Measurements from ENCODE around the gene CPNE5. TPM values are rescaled to one million over a fixed set of nuclear protein-coding genes. Genes with fewer than 3 reads are reported as not detected.

CPNE5 gene
- total RNA-seq, 2 experiments from 2014 or later, result 0.19 to 0.28 TPM

GRCh38 chr6:36739947-36740817, 99.1 kb downstream of the CPNE5 start:
- Mint-ChIP-seq H3K9me3 (no peaks in the 10 kb centered on the region), H3K36me3 (ENCODE audit: low read depth) (no peaks in the 10 kb centered on the region), H3K27ac (no peak overlapping the region), H3K4me1 (ENCODE audit: low read depth) (peaks cover under 1% of the 10 kb centered on the region), H3K4me3 (no peak overlapping the region), H3K27me3 (no peaks in the 10 kb centered on the region)
- no peak for DNase-seq
- peaks cover 26% of the 10 kb centered on the region for H3K4me1 ChIP-seq (ENCODE audit: insufficient read depth, low read length)
- H3K27ac ChIP-seq (ENCODE audit: low read depth in 1 of 2, low read length in 2 of 2), result no peak overlapping the region
- no peak for TF ChIP-seq CTCF (IDR thresholded peaks at IDR 0.05)
- CTCF ChIA-PET, result no interaction called here
- H3K9me3 ChIP-seq (ENCODE audit: control insufficient read depth in 1 of 2, insufficient read depth in 1 of 2, low read length in 2 of 2), result no peaks in the 10 kb centered on the region
- H3K27me3 ChIP-seq (ENCODE audit: control insufficient read depth in 1 of 2, insufficient read depth in 2 of 2, low read length in 2 of 2), result no peaks in the 10 kb centered on the region
- no peaks in the 10 kb centered on the region for H3K36me3 ChIP-seq (ENCODE audit: insufficient read depth, low read length)
- POLR2A ChIA-PET, result no interaction called here
- ATAC-seq (ENCODE audit: poor library complexity), result no peak
- no peak overlapping the region for H3K4me3 ChIP-seq (ENCODE audit: low read length)
- intact Hi-C loops (cut with DNase I, micrococcal nuclease), result no loop called here

- H3K4me1 Mint-ChIP-seq (ENCODE audit: low read depth), result peaks cover 6% of the 10 kb centered on the region
- DNase-seq (no peak), ATAC-seq (ENCODE audit: poor library complexity) (no peak)
- H3K36me3 Mint-ChIP-seq (ENCODE audit: low read depth), result no peaks in the 10 kb centered on the region
- H3K9me3 ChIP-seq (ENCODE audit: control insufficient read depth in 1 of 2, insufficient read depth in 1 of 2, low read length in 2 of 2), result no peaks in the 10 kb centered on the region
- H3K4me3 ChIP-seq (ENCODE audit: low read length), result no peak overlapping the region
- intact Hi-C loops (cut with DNase I, micrococcal nuclease), result no loop called here
- TF ChIP-seq CTCF (IDR thresholded peaks at IDR 0.05), result no peak
- H3K4me3 Mint-ChIP-seq, result no peak overlapping the region
- H3K36me3 ChIP-seq (ENCODE audit: insufficient read depth, low read length), result no peaks in the 10 kb centered on the region
- peaks cover 18% of the 10 kb centered on the region for H3K4me1 ChIP-seq (ENCODE audit: insufficient read depth, low read length)
- H3K27me3 ChIP-seq (ENCODE audit: control insufficient read depth in 1 of 2, insufficient read depth in 2 of 2, low read length in 2 of 2), result no peaks in the 10 kb centered on the region
- CTCF ChIA-PET, result no interaction called here
- no peak overlapping the region for H3K27ac ChIP-seq (ENCODE audit: low read depth in 1 of 2, low read length in 2 of 2)
- H3K27ac Mint-ChIP-seq, result no peak overlapping the region
- H3K27me3 Mint-ChIP-seq, result no peaks in the 10 kb centered on the region
- POLR2A ChIA-PET, result no interaction called here
- H3K9me3 Mint-ChIP-seq, result no peaks in the 10 kb centered on the region
Measured at GRCh38 chr6:36738108-36738507, 101.1 kb downstream of the CPNE5 start.

- H3K4me1 ChIP-seq (ENCODE audit: insufficient read depth, low read length), result peaks cover 17% of the 10 kb centered on the region
- no peaks in the 10 kb centered on the region for H3K9me3 Mint-ChIP-seq
- no peak overlapping the region for H3K27ac Mint-ChIP-seq
- H3K27me3 ChIP-seq (ENCODE audit: control insufficient read depth in 1 of 2, insufficient read depth in 2 of 2, low read length in 2 of 2), result no peaks in the 10 kb centered on the region
- intact Hi-C loops (cut with DNase I, micrococcal nuclease), result no loop called here
- ChIA-PET POLR2A (no interaction called here), CTCF (no interaction called here)
- no peak overlapping the region for H3K27ac ChIP-seq (ENCODE audit: low read depth in 1 of 2, low read length in 2 of 2)
- no peaks in the 10 kb centered on the region for H3K36me3 ChIP-seq (ENCODE audit: insufficient read depth, low read length)
- H3K4me3 ChIP-seq (ENCODE audit: low read length), result no peak overlapping the region
- no peaks in the 10 kb centered on the region for H3K27me3 Mint-ChIP-seq
- DNase-seq (no peak), ATAC-seq (ENCODE audit: poor library complexity) (no peak)
- no peaks in the 10 kb centered on the region for H3K9me3 ChIP-seq (ENCODE audit: control insufficient read depth in 1 of 2, insufficient read depth in 1 of 2, low read length in 2 of 2)
- no peaks in the 10 kb centered on the region for H3K36me3 Mint-ChIP-seq (ENCODE audit: low read depth)
- peaks cover 6% of the 10 kb centered on the region for H3K4me1 Mint-ChIP-seq (ENCODE audit: low read depth)
- H3K4me3 Mint-ChIP-seq, result no peak overlapping the region
- TF ChIP-seq CTCF (IDR thresholded peaks at IDR 0.05), result no peak
Measured at GRCh38 chr6:36737043-36737785, 102.0 kb downstream of the CPNE5 start.
